Loucy (cell line): ENCODE measurements around the gene IFNA10.

Experiments
- CTCF ChIP-seq: fragments of 200-600 bp; sonication (generic); conservative IDR thresholded peaks from 2 replicates; pipeline ENCODE4 v1.5.1; 2014; ENCODE audit warnings: mild to moderate bottlenecking, antibody characterized with exemption, low read length
- EZH2phosphoT487 ChIP-seq: fragments of 200-600 bp; IDR thresholded peaks from 2 replicates; pipeline ENCODE4 v1.6.1; 2018; ENCODE audit warnings: antibody characterized with exemption, mild to moderate bottlenecking, moderate library complexity, borderline replicate concordance

GRCh38 chr9:21172156-21172555 is 34.8 kb downstream of the IFNA10 start:
- TF ChIP-seq CTCF (no peak), EZH2phosphoT487 (no peak)
